GM23338 (cell line): ENCODE results near the gene FAM234A. TPM values are rescaled to one million over a fixed set of nuclear protein-coding genes. Genes with fewer than 3 reads are reported as not detected.

Source experiments
- ATAC-seq: fragments of 200-7000 bp; cut with Tn5 transposase; 3 replicates; pipeline ENCODE4 v1.9.1; 2020
- DNase-seq: peaks from one replicate; pipeline ENCODE4 v3.0.0-alpha.2; 2015; ENCODE audit warnings: low spot score
- H2AFZ ChIP-seq: fragments of 200-600 bp; sonication (generic); 2 replicates; pipeline ENCODE4 v1.8.0; 2016; ENCODE audit warnings: antibody characterized with exemption, mild to moderate bottlenecking, moderate library complexity
- H3F3A ChIP-seq: fragments of 200-600 bp; sonication (generic); replicated peaks from 2 replicates; pipeline ENCODE4 v1.8.0; 2017; ENCODE audit warnings: antibody characterized with exemption, mixed run types, low read depth
- H3K27ac ChIP-seq: fragments of 200-600 bp; sonication (generic); 2 replicates; pipeline ENCODE4 v1.6.1; 2016; ENCODE audit warnings: low read depth
- H3K27me3 ChIP-seq: fragments of 200-600 bp; sonication (generic); 2 replicates; pipeline ENCODE4 v1.8.0; 2016; ENCODE audit warnings: mild to moderate bottlenecking, mixed run types, moderate library complexity; ENCODE audit not compliant: insufficient read depth
- H3K36me3 ChIP-seq: fragments of 200-600 bp; sonication (generic); 2 replicates; pipeline ENCODE4 v1.8.0; 2016; ENCODE audit warnings: mild to moderate bottlenecking; ENCODE audit not compliant: insufficient read depth
- H3K4me1 ChIP-seq: fragments of 200-600 bp; sonication (generic); 2 replicates; pipeline ENCODE4 v1.8.0; 2016; ENCODE audit warnings: mild to moderate bottlenecking, moderate library complexity; ENCODE audit not compliant: insufficient read depth
- H3K4me2 ChIP-seq: fragments of 200-600 bp; sonication (generic); 2 replicates; pipeline ENCODE4 v1.7.1; 2017; ENCODE audit warnings: mixed run types
- H3K4me3 ChIP-seq: fragments of 200-600 bp; sonication (generic); 2 replicates; pipeline ENCODE4 v1.6.1; 2016; ENCODE audit warnings: mixed run types
- H3K79me2 ChIP-seq: fragments of 200-600 bp; sonication (generic); replicated peaks from 2 replicates; pipeline ENCODE4 v1.8.0; 2017; ENCODE audit warnings: mild to moderate bottlenecking; ENCODE audit not compliant: insufficient read depth
- H3K9me2 ChIP-seq: fragments of 200-600 bp; sonication (generic); 2 replicates; pipeline ENCODE4 v1.8.0; 2017; ENCODE audit not compliant: insufficient read depth
- H4K20me1 ChIP-seq: fragments of 200-600 bp; sonication (generic); replicated peaks from 2 replicates; pipeline ENCODE4 v1.8.0; 2017; ENCODE audit warnings: mild to moderate bottlenecking; ENCODE audit not compliant: insufficient read depth
- H3K27ac Mint-ChIP-seq: 2 replicates; pipeline ENCODE4 v1.8.0; 2020; ENCODE audit warnings: inconsistent platforms, mild to moderate bottlenecking, moderate library complexity, mixed read lengths
- H3K27me3 Mint-ChIP-seq: 3 replicates; pipeline ENCODE4 v1.8.0; 2022; ENCODE audit warnings: low read depth, mild to moderate bottlenecking, moderate library complexity, mixed read lengths, inconsistent platforms; ENCODE audit not compliant: insufficient read depth, poor library complexity
- H3K36me3 Mint-ChIP-seq: 3 replicates; pipeline ENCODE4 v1.8.0; 2021; ENCODE audit warnings: low read depth, mild to moderate bottlenecking, inconsistent platforms, moderate library complexity, mixed read lengths
- H3K4me1 Mint-ChIP-seq: 3 replicates; pipeline ENCODE4 v1.8.0; 2020; ENCODE audit warnings: mild to moderate bottlenecking, inconsistent platforms, mixed read lengths
- H3K4me3 Mint-ChIP-seq: 3 replicates; pipeline ENCODE4 v1.8.0; 2021; ENCODE audit warnings: moderate library complexity, mild to moderate bottlenecking, inconsistent platforms, mixed read lengths
- H3K9me3 Mint-ChIP-seq: 3 replicates; pipeline ENCODE4 v1.8.0; 2020; ENCODE audit warnings: moderate library complexity, mild to moderate bottlenecking, inconsistent platforms, mixed read lengths
- CREB1 ChIP-seq: fragments of 250-450 bp; sonication (Bioruptor Pico); IDR thresholded peaks from 2 replicates; pipeline ENCODE4 v1.5.0; 2020; ENCODE audit warnings: low read depth, mild to moderate bottlenecking, moderate library complexity
- EZH2 ChIP-seq: fragments of 200-600 bp; sonication (generic); IDR thresholded peaks from one replicate; pipeline ENCODE4 v1.8.0; 2017; ENCODE audit warnings: antibody characterized with exemption, mild to moderate bottlenecking, low read depth; ENCODE audit not compliant: unreplicated experiment
- ZNF114 ChIP-seq: fragments of 250-450 bp; sonication (Bioruptor Pico); IDR thresholded peaks from 2 replicates; pipeline ENCODE4 v1.5.0; 2020; ENCODE audit warnings: mild to moderate bottlenecking, moderate library complexity
- ZNF331 ChIP-seq: fragments of 250-450 bp; sonication (Bioruptor Pico); IDR thresholded peaks from 2 replicates; pipeline ENCODE4 v1.5.0; 2020; ENCODE audit warnings: low read depth, mild to moderate bottlenecking, moderate library complexity
- polyA plus RNA-seq: library from polyadenylated mRNA; unstranded; fragments of >200 nt; fragmentation: Nextera tagmentation; extraction: Ambion mirVana; gene quantifications from 2 replicates; pipeline ENCODE4 v1.2.1, GENCODE V29; 2016
- total RNA-seq: library from RNA; depleted of rRNA; stranded (reverse); fragments of >200 nt; shearing (Covaris generic); gene quantifications from 2 replicates; pipeline ENCODE4 v1.2.3, GENCODE V29; 2014
- TF ChIP-seq, protein P1 (sequence below): IDR thresholded peaks from 2 replicates; pipeline ENCODE4 v1.6.1; 2016; ENCODE audit warnings: antibody characterized with exemption
- TF ChIP-seq, protein P2 (sequence below): IDR thresholded peaks from one replicate; pipeline ENCODE4 v1.6.1; 2018; ENCODE audit warnings: antibody characterized with exemption; ENCODE audit not compliant: unreplicated experiment
- TF ChIP-seq, protein P3 (sequence below), 2 experiments: fragments of 200-600 bp in 1 of 2; sonication (generic) in 1 of 2; conservative IDR thresholded peaks; 2 replicates each; pipeline versions ENCODE4 v1.5.1 to v1.6.1; 2016 to 2017; ENCODE audit warnings: antibody characterized with exemption in 2 of 2, low read depth in 2 of 2, mild to moderate bottlenecking in 2 of 2, moderate library complexity in 1 of 2

Gene FAM234A
- total and polyA plus RNA-seq, 2 experiments from 2014 or later: 41.9 to 128 TPM

DNA sequence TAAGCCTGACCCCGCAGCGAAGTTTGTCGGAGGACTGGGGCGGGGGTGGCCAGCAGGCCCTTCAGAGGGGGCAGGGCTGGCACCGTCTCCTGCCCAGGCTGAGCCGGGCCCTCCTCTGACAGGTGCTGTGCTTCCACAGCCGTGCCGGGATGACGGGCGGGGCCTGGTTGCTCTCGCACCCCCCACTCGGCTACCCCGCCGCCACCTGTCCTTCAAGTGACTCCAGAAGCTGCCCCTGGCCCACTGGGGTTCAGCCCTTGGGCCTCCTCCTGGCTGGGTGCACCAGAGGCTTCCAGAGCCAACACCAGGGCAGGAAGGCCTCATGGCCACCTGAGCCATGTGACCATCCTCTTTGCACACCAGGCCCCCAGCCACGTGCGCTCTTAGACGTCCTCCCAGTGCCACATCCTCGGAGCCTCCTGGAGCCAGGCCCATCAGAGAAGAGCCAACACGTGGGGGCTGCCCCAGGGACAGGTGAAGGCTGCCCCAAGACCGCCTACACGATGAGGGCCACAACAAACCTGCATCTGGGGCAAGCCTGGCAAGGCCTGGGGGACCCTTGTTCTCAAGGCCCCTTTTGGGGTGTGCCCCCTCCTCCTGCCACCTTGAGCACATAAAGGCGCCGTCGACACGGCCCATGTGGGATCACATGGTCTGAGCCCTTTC, 55.5 kb downstream of the FAM234A start:
- H3K9me3 Mint-ChIP-seq: no peaks in the 10 kb centered on the region; the same call in 2 of the 3 replicates
- H3K36me3 Mint-ChIP-seq: peaks cover 14% of the 10 kb centered on the region
- no peaks in the 10 kb centered on the region; the same call in 1 of the 2 replicates for H3K36me3 ChIP-seq

More for the DNA sequence above, 55.5 kb downstream of the FAM234A start:
- Histone ChIP-seq H3F3A (no peaks in the 10 kb centered on the region), H2AFZ (no peak overlapping the region), H3K79me2 (no peaks in the 10 kb centered on the region), H3K4me1 (no peaks in the 10 kb centered on the region), H4K20me1 (no peaks in the 10 kb centered on the region), H3K27ac (no peak overlapping the region), H3K4me3 (no peak overlapping the region), H3K27me3 (no peaks in the 10 kb centered on the region), H3K9me2 (no peaks in the 10 kb centered on the region), H3K4me2 (no peak overlapping the region)
- Mint-ChIP-seq H3K27ac (no peak overlapping the region), H3K27me3 (no peaks in the 10 kb centered on the region), H3K4me3 (no peak overlapping the region), H3K4me1 (no peaks in the 10 kb centered on the region)
- TF ChIP-seq, protein P1, sequence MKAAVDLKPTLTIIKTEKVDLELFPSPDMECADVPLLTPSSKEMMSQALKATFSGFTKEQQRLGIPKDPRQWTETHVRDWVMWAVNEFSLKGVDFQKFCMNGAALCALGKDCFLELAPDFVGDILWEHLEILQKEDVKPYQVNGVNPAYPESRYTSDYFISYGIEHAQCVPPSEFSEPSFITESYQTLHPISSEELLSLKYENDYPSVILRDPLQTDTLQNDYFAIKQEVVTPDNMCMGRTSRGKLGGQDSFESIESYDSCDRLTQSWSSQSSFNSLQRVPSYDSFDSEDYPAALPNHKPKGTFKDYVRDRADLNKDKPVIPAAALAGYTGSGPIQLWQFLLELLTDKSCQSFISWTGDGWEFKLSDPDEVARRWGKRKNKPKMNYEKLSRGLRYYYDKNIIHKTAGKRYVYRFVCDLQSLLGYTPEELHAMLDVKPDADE: no peak
- TF ChIP-seq, protein P2, sequence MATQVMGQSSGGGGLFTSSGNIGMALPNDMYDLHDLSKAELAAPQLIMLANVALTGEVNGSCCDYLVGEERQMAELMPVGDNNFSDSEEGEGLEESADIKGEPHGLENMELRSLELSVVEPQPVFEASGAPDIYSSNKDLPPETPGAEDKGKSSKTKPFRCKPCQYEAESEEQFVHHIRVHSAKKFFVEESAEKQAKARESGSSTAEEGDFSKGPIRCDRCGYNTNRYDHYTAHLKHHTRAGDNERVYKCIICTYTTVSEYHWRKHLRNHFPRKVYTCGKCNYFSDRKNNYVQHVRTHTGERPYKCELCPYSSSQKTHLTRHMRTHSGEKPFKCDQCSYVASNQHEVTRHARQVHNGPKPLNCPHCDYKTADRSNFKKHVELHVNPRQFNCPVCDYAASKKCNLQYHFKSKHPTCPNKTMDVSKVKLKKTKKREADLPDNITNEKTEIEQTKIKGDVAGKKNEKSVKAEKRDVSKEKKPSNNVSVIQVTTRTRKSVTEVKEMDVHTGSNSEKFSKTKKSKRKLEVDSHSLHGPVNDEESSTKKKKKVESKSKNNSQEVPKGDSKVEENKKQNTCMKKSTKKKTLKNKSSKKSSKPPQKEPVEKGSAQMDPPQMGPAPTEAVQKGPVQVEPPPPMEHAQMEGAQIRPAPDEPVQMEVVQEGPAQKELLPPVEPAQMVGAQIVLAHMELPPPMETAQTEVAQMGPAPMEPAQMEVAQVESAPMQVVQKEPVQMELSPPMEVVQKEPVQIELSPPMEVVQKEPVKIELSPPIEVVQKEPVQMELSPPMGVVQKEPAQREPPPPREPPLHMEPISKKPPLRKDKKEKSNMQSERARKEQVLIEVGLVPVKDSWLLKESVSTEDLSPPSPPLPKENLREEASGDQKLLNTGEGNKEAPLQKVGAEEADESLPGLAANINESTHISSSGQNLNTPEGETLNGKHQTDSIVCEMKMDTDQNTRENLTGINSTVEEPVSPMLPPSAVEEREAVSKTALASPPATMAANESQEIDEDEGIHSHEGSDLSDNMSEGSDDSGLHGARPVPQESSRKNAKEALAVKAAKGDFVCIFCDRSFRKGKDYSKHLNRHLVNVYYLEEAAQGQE: no peak
- TF ChIP-seq CREB1 (CRISPR knock-in tag): no peak
- TF ChIP-seq ZNF331 (CRISPR knock-in tag): no peak
- TF ChIP-seq, protein P3, sequence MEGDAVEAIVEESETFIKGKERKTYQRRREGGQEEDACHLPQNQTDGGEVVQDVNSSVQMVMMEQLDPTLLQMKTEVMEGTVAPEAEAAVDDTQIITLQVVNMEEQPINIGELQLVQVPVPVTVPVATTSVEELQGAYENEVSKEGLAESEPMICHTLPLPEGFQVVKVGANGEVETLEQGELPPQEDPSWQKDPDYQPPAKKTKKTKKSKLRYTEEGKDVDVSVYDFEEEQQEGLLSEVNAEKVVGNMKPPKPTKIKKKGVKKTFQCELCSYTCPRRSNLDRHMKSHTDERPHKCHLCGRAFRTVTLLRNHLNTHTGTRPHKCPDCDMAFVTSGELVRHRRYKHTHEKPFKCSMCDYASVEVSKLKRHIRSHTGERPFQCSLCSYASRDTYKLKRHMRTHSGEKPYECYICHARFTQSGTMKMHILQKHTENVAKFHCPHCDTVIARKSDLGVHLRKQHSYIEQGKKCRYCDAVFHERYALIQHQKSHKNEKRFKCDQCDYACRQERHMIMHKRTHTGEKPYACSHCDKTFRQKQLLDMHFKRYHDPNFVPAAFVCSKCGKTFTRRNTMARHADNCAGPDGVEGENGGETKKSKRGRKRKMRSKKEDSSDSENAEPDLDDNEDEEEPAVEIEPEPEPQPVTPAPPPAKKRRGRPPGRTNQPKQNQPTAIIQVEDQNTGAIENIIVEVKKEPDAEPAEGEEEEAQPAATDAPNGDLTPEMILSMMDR (conservative IDR thresholded peaks at IDR 0.05; ENCODE audit: low read depth in 2 of 2): no peak
- TF ChIP-seq EZH2: no peak
- TF ChIP-seq ZNF114 (CRISPR knock-in tag): no peak
- ATAC-seq: no peak
- no peak for DNase-seq
